ENCODE data around the gene PPIL1.

PPIL1 gene

GRCh38 chr6:36888654-36889481 is 14.3 kb upstream of the PPIL1 start:
- no peak for DNase-seq

GRCh38 chr6:36888115-36888643 is 13.6 kb upstream of the PPIL1 start:
- no peak for DNase-seq

- no peak for DNase-seq
These were observed 12.5 kb upstream of the PPIL1 start for GRCh38 chr6:36886950-36887618.

GRCh38 chr6:36885461-36886401 is 11.1 kb upstream of the PPIL1 start, which contains the start of gene C6orf89:
C6orf89 (plus strand) TSS chr6:36885952; CDS start chr6:36899445, 13,493 bp downstream.
- peak; percentile 97 for DNase-seq

- DNase-seq, result no peak
These were observed 10.0 kb upstream of the PPIL1 start for GRCh38 chr6:36884610-36885009.

- DNase-seq, result no peak
These were observed 639 bp upstream of the PPIL1 start for GRCh38 chr6:36875250-36875633.

GRCh38 chr6:36873612-36874442 is 776 bp downstream of the PPIL1 start:
- DNase-seq, result no peak

GRCh38 chr6:36873115-36873514 is 1.5 kb downstream of the PPIL1 start:
- no peak for DNase-seq

- no peak for DNase-seq
These were observed 2.9 kb downstream of the PPIL1 start for GRCh38 chr6:36871686-36872085.

GRCh38 chr6:36867471-36868224 is 7.0 kb downstream of the PPIL1 start:
- no peak for DNase-seq

- no peak for DNase-seq
These were observed 8.8 kb downstream of the PPIL1 start for GRCh38 chr6:36865835-36866234.

GRCh38 chr6:36863670-36864540 is 10.7 kb downstream of the PPIL1 start:
- no peak for DNase-seq

GRCh38 chr6:36862848-36863382 is 11.7 kb downstream of the PPIL1 start:
- DNase-seq, result no peak

- DNase-seq, result no peak
These were observed 12.3 kb downstream of the PPIL1 start for GRCh38 chr6:36862164-36862847.

- DNase-seq, result no peak
These were observed 14.5 kb downstream of the PPIL1 start for GRCh38 chr6:36860126-36860525.

GRCh38 chr6:36858407-36858981 is 16.1 kb downstream of the PPIL1 start:
- DNase-seq, result no peak

- DNase-seq, result no peak
These were observed 17.3 kb downstream of the PPIL1 start for GRCh38 chr6:36857325-36857724.

GRCh38 chr6:36856277-36856676 is 18.3 kb downstream of the PPIL1 start:
- peak; percentile 53 for DNase-seq

- DNase-seq, result no peak
These were observed 18.9 kb downstream of the PPIL1 start for GRCh38 chr6:36855750-36856149.

All from NCI-H2029 (cell line).